ENCODE results near the gene PDE9A.

The PDE9A gene

DNA sequence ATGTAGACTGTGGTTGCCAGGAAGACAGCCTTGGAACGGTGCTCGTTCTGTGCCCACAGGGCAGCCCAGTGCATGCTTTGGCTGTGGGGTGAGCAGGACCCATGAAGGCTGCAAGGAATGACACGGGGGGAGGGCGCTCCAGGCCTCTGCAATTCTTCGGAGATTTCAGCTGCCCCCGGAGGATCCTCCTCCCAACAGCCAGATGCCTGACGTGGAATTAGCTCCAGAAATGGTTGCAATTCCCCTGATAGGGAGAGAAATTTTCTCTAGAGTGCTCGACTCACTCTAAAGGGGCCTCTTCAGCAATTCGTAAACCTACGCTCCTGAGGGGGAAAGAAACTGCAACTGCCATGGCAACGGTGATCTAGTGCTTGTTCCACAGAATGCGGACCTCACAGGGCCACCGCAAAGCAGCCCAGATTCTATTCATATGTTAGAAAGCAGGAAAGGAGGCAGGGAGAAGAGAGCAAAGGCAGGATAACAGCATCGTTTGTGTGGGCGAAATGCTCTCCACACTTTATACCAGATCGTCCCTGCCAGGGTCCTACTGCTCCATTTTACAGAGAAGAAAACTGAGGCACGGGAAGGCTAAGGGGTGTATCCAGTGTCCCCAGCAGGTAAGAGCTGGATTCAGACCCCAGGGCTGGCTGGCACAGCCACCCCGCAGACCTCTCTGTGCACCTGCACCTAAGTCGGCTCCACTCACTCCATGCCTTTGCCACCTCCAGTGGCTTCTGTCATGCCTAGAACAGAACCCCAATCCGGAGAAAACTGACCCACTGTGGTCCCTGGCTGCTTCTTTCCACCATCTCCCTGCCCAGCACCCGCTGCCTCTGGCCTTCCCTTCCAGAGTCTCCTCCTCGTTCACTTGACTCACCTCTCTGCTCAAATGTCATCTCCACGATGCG, 11.9 kb upstream of the PDE9A start:
- no peak for DNase-seq (ENCODE audit: low read depth in 3 of 3, low spot score in 1 of 3)

DNA sequence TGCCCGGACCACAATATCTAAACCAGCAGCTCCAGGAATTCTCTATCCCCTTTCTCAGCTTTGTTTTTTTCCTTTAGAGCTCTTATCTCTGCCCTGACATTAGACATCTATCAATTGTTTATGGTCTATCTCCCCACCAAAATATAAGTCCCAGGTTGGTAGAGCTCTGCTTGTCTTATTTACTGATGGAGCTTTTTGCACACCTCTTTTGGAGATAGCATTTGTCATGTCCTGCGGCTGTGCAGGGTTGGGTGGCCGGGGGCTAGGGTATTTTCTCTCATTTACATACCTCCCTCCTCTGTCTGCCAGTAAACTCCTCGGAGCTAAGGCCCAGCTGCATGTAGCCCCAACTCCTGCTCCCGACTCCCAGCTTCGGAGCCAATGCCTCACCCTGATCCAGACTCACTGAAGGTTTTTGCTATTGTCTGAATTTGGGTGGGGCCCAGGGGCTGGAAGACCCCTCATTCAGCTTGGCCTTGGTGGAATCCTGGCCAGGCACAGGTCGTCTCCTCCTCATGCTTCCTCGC, 11.1 kb upstream of the PDE9A start:
- no peak for DNase-seq (ENCODE audit: low read depth in 3 of 3, low spot score in 1 of 3)

DNA sequence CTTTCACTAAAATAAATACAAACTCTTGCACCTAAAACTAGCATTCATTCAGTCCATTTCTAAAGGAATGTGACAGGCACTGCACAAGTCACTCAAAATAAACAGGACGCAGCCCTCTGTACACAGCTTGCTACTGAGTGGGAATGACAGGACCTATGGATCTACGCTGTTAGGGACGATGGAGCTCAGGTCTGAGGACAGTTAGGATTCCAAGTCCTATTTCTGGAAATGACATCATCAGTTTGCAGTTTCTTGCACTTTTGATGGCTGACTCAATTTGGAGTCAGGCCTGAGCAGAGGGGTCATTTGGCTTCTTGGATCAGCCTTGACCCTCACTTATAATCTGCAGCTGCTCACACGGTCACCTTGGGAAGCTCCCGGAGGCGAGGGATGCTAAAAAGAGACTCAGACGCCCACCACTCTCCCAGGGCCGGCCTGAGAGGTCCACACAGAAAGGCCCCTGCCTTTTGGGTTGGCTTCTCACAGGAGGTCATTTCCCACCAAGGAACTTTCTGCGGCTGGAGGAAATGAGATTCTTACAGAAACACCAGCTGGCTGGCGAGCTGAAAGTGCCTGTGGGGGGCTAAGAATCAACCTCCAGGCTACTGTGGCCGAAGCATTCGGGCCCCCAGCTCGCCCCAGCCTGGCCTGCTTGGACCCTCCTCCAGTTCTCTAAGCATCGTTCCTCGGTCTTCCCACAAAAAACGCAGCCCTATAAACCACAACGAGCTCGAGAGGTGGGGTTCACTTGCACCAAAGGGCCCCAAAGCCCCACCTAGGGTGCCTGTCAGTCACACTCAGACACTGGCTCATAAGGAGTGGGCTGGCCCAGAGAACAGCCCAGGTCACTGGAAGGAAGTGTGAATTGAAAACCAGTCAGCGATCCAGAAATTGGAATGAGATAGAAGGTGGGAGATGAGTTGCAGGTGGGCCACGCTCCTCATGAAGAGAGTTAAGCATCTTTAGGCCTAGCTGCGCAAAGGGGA, 8.9 kb upstream of the PDE9A start:
- DNase-seq (ENCODE audit: low read depth in 3 of 3, low spot score in 1 of 3) = no peak

DNA sequence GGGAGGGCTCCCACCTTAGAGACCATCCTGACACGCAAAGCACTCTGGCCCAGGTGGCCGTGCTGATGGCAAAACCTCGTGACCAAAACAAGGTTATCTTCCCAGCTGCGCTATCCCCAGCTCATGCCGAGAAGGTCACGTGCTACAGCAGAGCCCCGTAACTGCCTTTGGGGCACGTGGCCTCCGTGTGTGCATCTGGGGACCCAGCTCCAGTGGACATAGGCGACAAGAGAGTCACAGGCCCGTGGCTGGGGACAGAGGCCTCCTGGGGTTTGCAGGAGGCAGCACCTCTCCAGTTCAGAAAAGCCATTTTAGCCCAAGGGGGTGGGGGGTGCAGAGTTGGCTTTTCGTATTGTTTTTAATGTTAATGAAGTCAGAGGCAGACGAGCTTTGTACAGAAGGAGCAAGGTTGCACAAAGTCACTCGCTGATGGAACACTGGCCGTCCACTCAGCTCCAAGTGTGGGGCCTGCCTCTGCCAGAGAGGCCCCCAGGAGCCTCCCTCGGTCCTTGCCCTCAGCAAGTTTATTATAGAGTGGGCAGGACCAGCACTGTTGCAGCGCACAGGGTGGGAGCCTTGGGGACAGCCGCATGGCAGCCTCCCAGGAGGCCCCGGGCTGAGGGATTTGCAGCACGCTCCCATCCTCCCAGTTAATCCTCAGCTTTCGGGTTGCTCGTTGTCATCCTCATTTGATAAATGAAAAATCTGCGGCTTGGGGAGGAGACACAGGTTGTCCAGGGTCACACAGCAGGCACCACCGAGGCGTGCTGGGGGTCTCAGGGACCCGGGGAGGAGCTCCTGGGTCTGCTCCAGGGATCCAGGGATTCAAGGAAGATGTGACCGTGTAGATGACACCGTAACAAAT, 8.0 kb upstream of the PDE9A start:
- DNase-seq (ENCODE audit: low read depth in 3 of 3, low spot score in 1 of 3) = no peak

DNA sequence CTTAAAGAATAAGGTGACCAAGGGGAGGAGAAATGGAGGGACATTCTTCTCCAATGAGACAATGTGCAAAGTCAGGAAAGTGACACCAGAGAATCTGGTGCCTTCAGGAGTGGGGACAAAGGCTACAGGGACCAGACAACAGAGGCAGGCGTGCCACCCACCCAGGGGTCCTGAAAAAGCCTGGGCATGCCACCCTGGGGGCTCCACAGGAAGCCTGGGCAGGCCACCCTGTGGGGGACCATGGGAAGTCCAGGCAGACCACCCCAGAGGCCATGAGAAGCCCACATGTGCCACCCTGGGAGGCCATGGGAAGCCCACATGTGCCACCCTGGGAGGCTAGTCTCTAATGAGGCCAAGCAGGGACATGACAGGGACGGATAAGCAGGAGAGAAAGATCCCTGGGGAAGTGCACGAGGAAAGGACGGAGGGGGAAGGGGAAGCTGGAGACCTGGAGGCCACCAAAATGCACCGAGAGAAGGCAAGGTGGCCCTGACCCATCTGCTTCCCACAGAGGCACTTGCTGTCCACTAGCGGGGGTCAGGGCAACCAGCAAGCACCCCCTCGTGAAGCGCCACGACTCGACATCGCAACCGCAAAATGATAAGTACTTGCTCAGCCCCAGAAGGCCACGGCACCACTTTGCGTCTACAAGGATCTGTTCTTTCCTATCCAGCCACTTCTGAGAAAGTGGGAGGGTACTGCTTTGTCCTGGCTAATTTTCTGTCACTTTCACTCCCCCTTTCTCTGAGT, 7.2 kb upstream of the PDE9A start:
- no peak for DNase-seq (ENCODE audit: low read depth in 3 of 3, low spot score in 1 of 3)

DNA sequence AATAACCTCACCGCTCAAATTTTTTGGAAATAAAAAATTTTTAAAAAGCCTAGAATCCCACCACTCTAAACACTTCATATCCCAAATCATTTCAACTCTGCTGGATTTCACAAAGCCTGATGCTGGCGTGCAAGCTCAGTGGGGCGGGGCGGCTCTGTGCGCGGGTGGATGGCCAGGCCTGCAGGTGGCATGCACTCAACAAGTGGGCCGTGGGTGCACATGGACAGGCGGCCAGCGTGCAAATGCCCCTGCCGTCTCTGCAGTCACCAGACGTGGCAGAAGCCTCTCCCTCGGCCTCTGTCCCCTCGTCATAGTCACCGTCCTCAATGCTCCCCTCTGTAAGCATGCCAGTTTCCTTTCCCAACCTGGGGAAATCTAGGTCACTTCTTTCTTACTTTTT, 6.6 kb upstream of the PDE9A start:
- DNase-seq (ENCODE audit: low read depth in 3 of 3, low spot score in 1 of 3) = no peak

DNA sequence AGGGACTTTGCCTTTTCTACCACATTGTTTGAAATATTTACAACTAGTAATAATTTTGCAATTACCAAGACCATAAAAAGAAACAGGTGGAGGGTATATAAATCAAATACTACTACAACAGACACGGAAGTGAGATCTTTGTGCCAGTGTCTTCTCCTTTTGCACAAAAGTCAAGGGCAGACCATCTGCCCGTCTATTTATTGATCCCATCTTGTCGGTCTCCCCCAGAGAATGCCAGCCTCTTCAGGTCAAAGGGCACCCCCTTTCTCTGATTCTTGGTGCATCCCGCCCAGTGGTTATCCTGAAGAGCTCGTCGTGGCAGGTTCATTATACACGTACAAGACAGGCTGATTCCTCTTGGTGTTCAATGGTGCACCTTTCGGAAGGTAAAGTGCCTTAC, 4.8 kb upstream of the PDE9A start:
- DNase-seq (ENCODE audit: low read depth in 3 of 3, low spot score in 1 of 3) = no peak

DNA sequence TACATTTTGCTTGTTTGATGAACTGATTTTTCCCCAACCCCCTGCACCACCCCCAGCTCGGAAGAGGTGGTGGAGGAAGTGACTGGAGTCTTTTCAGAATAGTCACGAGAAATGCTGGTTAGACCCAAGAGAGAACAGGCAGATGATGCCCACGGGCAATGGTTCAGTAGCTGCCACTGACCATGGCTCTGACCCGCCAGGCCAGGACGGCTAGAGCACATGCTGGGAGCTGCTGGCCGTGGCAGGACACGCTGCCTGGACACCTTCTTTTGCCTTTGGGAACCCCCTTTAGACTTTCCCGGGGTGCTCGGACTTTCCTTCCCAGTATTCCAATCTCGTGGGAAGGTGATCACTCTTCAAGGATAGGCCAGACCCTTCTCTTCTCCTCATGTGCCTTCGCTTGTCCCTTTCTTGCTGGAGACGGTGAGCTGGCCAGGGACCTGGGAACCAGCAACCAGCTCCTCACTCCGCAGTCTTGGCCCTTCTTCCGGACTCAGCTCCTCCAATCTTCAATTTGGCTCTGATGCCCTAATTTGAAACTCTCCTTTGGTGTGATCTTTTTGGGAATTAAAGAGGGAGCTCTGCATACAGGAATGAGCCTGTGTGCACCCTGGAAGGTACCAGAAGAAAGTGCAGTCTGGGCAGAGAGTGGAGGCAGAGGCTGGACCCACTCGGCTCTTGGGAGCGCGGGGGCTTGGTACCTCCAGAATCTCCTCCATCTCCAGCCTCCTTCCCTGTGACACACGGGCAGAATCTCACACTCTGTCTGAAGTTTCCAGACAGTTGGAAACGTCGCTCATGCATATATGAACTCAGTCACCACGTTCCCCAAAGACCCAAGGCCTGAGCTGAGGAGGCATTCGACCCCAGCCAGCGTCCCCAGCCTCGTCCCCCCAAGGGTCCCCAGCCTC, 4.0 kb upstream of the PDE9A start:
- no peak for DNase-seq (ENCODE audit: low read depth in 3 of 3, low spot score in 1 of 3)

DNA sequence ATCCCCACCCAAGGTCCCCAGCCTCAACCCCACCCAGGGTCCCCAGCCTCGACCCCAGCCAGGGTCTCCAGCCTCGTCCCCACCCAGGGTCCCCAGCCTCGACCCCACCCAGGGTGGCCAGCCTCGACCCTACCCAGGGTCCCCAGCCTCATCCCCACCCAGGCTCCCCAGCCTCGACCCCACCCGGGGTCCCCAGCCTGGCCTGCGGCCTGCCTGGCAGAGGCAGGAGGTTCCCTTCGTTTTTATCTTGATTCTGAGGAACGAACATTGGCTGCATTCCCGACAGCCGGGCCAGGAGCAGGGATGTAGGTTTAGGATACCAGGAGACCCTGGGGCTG, 3.4 kb upstream of the PDE9A start:
- no peak for DNase-seq (ENCODE audit: low read depth in 3 of 3, low spot score in 1 of 3)

DNA sequence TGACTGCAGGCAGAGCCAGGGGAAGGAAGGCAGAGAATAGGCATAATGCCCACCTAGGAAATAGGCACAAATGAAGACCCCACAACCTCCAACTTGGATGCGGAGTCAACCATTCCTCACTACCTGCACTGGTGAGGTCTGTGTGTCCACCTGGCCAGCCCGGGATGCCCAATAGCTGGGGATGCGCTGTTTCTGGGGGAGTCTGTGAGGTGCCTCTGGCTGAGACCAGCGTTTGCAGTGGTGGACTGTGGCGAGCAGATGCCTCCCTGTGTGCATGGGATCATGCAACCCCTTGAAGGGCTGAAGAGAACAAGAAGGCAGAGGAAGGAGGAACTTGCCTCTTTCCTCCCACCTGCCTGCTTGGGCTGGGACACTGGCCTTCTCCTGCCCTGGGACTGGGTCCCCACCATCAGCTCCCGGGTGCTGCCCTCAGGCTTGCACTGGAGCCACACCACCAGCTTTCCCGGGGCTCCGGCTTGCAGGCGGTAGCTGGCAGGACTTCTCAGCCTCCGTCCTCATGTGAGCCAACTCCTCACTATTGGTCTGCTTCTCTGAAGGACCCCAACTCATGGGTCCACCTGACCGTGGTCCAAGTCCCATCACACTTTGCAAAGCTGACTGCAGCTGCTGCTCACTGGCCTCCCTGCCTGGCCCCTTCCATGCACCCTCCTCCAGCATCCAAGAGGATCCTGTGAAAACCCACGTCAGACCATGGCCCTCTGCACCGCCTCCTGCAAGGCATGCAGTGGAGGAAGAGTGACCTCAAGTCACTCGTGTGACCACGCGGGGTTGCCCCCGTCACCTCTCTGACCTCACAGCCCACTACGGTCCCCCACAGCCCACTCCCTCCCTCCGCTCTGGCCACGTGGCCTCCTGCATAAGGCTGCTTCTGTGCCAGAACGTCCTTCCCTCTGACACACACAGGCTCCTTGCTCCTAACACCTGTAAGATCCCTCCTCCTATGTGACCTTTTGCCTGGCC, 2.7 kb upstream of the PDE9A start:
- no peak for DNase-seq (ENCODE audit: low read depth in 3 of 3, low spot score in 1 of 3)

DNA sequence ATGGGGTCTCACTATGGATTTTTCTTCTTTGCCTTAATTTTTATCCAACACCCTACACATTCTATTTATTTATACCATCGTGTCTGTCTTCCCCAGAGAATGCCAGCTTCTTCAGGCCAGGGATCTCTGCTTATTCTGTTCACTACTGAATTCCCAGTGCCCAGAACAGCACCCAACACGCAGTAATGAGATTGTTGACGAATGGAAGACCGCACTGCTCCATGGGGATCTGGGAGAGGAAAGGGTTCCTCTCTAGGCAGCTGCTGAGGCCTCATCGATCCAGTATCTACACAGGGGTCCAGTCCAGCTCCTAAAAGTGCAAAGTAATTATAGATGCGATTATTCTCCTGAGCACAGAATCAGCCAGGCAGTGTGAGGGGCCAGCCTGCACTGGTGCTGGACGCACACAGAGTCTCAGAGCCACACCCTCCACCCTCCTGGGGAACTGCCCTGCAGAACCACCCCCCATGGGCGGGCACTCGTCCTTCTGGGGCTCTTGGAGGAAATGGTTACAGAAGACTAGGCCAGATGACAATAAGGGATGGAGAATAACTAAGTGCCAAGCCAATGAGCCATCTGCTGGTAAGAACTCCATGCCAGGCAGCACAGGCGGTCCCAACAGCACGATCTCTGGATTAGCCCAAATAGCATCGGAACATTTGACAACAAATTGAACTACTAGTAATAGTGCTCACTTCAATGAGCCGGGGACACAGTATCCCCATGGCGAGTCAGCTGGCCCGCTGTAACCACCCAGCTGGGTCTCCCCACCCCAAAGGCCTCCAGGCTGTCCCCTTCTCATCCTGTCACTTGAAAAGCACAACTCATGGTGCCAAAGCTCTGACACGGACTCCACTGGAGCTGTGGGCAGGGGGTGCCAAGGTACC, 1.7 kb upstream of the PDE9A start:
- no peak for DNase-seq (ENCODE audit: low read depth in 3 of 3, low spot score in 1 of 3)

DNA sequence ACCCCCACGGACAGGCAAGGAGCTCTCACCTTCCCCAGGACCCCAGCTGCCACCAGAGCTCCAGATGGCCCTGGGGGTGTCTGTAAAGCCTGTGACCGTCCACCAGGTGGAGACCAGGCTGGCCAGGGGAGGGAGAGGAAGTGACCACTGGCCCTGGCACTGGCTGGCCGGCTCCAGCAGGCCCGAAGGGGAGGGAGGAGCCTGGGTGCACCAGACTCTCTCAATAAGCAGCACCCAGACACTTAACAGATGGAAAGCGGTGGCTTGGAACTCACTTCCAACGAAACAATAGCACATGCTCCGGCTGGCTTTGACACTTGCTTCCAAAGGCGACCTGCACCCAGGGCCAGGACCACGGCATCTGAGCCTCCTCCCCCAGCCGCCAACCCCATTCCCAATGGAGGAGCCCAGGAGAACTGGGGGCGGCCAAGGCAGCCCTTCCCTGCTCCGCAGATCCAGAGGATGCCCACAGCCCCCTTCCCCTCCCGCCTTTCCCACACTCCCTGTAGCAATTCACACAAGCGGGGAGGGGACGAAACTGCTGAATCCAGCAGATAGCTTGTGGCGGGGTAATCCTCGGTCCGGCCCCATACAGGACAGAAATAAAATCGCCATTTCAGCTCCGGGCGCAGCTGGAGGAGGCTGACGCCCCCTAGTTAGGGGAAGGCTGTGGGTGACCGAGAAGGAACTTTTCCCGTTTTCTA, 742 bp upstream of the PDE9A start:
- no peak for DNase-seq (ENCODE audit: low read depth in 3 of 3, low spot score in 1 of 3)

DNA sequence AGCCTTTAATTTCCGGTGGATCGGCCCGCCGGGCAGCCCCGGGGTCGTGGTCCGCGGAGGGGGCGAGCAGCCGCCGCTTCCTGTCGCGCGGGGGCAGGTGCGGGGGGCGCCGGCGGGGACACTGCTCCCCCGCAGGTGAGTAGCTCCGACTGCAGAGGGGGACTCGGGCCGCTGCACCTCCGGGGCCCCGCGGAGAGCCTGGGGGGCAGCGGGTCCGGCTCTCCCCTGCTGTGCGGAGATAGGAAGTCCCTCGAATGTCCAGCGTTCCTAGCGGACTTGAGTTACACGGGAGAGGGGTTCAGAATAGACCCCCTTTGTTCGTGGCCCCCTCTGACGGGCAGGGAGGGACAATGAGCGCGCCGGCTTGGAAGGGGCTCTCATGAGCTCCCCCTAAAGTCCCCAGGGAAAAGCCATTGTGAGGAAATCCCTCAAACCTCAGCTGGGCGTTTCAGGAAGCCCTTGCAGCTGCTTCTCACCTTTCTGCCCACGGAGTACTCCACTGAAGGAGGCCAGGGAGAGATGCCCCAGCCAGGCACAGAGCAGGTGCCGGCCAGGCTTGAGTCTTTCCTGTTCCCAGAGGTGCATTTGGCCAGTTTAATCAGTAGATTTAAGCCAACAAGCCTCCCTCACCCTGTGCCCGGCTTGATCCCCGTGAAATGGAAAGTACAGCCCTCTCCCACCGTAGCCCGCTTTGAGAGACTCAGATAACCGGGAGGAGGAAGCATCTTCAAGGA, 925 bp downstream of the PDE9A start:
- DNase-seq (ENCODE audit: low read depth in 3 of 3, low spot score in 1 of 3) = no peak

DNA sequence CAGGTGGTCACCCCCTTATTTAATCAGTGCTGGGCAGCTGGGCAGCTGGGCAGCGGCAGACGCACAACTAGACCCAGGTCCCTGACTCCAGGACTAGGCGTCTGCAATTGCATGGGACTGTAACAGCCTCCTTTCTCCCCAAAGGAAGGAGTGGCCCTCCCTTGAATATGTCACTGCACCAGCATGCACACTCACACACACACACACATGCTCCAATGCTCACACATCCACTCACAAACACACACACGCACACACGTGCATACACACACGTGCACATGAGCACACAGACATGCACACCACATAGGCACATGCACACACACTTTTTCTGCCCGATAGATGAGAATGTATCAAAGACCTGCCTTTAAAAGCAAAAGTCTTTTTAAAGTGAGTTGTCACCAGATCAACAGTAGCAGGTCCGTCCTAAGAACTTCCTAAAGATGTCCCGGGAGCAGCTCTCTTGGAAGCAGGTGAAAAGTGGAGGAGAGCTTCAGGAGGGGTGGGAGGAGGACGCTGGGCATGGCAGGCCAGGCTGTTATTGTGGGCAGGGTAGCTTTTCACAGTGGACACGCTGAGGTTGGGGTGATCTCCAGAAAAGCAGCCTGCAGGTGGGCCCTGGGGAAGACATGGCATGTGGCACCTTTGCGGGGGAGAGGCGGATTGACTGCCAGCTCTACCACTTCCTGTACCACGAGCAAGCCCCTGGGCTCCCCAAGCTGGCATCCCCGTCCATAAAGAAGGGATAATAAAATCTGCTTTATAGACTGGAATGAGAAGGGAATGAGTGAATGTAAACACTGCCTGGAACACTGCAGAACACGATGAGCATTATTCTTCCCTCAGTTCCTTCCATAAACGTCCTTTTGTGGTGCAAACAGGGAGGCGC, 1.7 kb downstream of the PDE9A start:
- no peak for DNase-seq (ENCODE audit: low read depth in 3 of 3, low spot score in 1 of 3)
